ENCODE results near the gene FAM219B. TPM values are rescaled to one million over a fixed set of nuclear protein-coding genes. Genes with fewer than 3 reads are reported as not detected.

The FAM219B gene
- total and polyA plus RNA-seq, 8 donors, result 18.2 to 33.8 (median 21.2) TPM

DNA sequence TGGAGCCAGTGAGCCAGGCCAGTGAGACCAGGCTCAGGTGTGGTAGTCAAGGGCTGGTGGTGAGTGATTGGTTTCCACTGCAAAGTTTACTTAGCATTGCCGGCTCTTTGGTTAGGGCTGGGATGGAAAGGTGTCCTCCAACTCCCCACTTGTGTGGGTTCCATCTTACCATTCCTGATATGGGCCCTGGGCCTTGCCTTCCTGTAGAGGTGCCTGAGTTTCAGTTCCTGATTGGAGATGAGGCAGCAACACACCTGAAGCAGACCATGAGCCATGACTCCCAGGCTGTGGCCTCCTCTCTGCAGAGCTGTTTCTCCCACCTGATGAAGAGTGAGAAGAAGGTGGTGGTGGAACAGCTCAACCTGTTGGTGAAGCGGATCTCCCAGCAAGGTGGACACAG is 13.7 kb downstream of the FAM219B start:
- Histone ChIP-seq H3K36me3 (no peaks in the 10 kb centered on the region), H3K4me3 (no peak overlapping the region), H3K9me3 (no peaks in the 10 kb centered on the region), H3K27me3 (no peaks in the 10 kb centered on the region), H3K4me1 (peaks cover 0 to 23% (median 4%) of the 10 kb centered on the region in 3 donors), H3K27ac (no peak overlapping the region)
- intact Hi-C loops (cut with DNase I), result no loop called here
- WGBS, 2 donors, result 63 to 71% methylated on average over 2 of the region's 2 CpGs
- no peak for ATAC-seq
- DNase-seq, result no peak
- TF ChIP-seq, protein P1, sequence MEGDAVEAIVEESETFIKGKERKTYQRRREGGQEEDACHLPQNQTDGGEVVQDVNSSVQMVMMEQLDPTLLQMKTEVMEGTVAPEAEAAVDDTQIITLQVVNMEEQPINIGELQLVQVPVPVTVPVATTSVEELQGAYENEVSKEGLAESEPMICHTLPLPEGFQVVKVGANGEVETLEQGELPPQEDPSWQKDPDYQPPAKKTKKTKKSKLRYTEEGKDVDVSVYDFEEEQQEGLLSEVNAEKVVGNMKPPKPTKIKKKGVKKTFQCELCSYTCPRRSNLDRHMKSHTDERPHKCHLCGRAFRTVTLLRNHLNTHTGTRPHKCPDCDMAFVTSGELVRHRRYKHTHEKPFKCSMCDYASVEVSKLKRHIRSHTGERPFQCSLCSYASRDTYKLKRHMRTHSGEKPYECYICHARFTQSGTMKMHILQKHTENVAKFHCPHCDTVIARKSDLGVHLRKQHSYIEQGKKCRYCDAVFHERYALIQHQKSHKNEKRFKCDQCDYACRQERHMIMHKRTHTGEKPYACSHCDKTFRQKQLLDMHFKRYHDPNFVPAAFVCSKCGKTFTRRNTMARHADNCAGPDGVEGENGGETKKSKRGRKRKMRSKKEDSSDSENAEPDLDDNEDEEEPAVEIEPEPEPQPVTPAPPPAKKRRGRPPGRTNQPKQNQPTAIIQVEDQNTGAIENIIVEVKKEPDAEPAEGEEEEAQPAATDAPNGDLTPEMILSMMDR (IDR thresholded peaks at IDR 0.05), result no peak
- no peak for FAIRE-seq

DNA sequence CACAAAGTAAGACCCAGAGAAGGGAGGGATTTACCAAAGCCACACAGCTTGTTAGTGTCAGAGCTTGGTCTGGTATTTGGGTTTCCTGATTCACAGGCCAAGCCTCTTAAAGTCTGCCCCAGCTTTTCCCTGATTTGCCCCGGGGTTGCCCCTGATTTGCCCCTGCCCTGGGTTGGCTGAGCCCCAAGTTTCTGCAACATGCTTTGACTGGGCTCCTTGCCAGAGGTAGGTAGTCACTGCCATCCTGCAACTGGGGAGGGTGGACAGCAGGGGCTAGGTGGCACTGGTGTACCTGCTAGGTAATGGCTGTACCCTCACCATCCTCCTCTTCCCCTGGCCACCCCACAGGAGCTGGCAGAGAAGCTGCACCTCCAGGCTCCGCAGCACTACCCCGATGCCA is 14.3 kb downstream of the FAM219B start:
- H3K27me3 ChIP-seq, result no peaks in the 10 kb centered on the region
- H3K9me3 ChIP-seq, result no peaks in the 10 kb centered on the region
- TF ChIP-seq, protein P1 (IDR thresholded peaks at IDR 0.05), result no peak
- DNase-seq (peak in 5 of 6 donors; percentile 47 to 69 (median 64)), FAIRE-seq (no peak), ATAC-seq (peak in 2 of 4 donors; percentile 31 to 42)
- peak overlapping the region in 2 of 4 donors; percentile 47 to 75 for H3K27ac ChIP-seq
- WGBS, 2 donors, result 38 to 59% methylated on average over 3 of the region's 3 CpGs
- no peaks in the 10 kb centered on the region for H3K36me3 ChIP-seq
- no peak overlapping the region for H3K4me3 ChIP-seq
- intact Hi-C loops (cut with DNase I), result no loop called here
- H3K4me1 ChIP-seq, result peaks cover 0 to 23% (median 4%) of the 10 kb centered on the region in 3 donors

DNA sequence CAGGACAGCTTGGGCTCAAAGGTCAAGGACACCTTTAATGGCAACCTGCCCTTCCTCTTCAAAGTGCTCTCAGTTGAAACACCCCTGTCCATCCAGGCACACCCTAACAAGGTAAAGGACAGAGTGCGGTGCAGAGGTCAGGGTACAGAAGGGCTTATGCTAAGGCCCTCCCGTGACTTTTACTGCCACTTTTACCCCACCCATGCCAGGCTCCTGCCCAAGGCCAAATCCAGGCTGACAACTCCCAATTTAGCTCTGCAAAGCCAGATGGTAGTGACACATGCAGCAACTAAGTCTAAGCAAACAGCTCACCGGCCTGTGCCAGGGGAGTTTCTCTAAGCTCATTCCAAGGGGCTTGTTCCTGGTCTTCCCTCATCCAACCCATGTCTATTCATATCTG is 15.2 kb downstream of the FAM219B start:
- intact Hi-C loops (cut with DNase I), result no loop called here
- H3K4me3 ChIP-seq, result no peak overlapping the region
- H3K36me3 ChIP-seq, result no peaks in the 10 kb centered on the region
- FAIRE-seq (no peak), DNase-seq (peak in 3 of 6 donors; percentile 49 to 72 (median 69)), ATAC-seq (peak in 3 of 4 donors; percentile 4 to 68 (median 64))
- peak overlapping the region in 2 of 4 donors; percentile 75 to 81 for H3K27ac ChIP-seq
- H3K9me3 ChIP-seq, result no peaks in the 10 kb centered on the region
- H3K27me3 ChIP-seq, result no peaks in the 10 kb centered on the region
- H3K4me1 ChIP-seq, result peaks cover 0 to 23% (median 4%) of the 10 kb centered on the region in 3 donors
- TF ChIP-seq, protein P1 (IDR thresholded peaks at IDR 0.05), result no peak
- WGBS, 2 donors, result 43 to 48% methylated on average over 3 of the region's 3 CpGs

GRCh38 chr15:74890665-74890960 is 16.0 kb downstream of the FAM219B start:
- Histone ChIP-seq H3K27me3 (no peaks in the 10 kb centered on the region), H3K9me3 (no peaks in the 10 kb centered on the region), H3K27ac (peak overlapping the region in 2 of 4 donors; percentile 75 to 81), H3K4me1 (peaks cover 0 to 23% (median 4%) of the 10 kb centered on the region in 3 donors), H3K36me3 (no peaks in the 10 kb centered on the region), H3K4me3 (peak overlapping the region; percentile 70 to 95 (median 84))
- DNase-seq (no peak), FAIRE-seq (no peak), ATAC-seq (no peak)
- intact Hi-C loops (cut with DNase I), result no loop called here
- TF ChIP-seq, protein P1 (IDR thresholded peaks at IDR 0.05), result no peak
- WGBS, 2 donors, result 0 to 3% methylated on average over 1 of the region's 1 CpG

DNA sequence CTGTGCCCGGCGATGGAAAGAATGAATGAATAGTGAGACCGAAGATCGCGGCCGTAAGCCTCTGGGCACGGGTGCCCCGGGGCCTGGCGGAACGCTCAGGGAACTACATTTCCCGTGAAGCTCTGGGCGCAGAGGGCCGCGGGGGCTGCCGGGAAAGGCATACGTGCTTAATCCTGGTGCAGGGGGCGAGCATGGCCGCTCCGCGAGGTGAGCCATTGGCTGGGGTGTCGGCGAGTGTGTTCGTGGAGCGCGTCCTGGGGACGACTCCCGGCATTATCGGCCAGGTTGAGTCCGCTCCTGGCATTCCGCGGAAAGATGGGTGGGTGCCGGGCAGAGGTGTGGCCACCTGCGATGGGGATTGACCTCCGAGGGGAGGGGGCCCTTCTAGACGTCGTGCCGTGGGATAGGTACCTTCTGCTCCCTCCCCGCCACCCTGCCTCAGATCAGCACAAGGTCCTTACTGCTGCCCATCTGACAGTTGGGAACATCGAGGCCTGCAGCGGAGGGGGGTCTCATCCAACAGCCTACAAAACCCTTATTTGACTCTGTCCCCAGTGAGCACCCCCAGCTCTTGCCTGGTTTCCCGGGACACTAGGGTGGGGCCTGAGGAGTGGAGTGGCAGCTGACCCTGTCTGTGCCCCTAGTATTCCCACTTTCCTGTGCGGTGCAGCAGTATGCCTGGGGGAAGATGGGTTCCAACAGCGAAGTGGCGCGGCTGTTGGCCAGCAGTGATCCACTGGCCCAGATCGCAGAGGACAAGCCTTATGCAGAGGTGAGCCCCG is 16.6 kb downstream of the FAM219B start, which contains the start of gene MPI:
TSS of gene MPI (plus strand) at position 160 of the 782 bp plus-strand sequence. CDS start at position 192, 32 bp downstream.
- Histone ChIP-seq H3K27ac (peak within 1 kb of the TSS in 3 of 4 donors; percentile 39 to 81 (median 75)), H3K4me3 (peak within 1 kb of the TSS; percentile 70 to 95 (median 84)), H3K36me3 (no peaks in the 10 kb centered on the region), H3K4me1 (peaks cover 0 to 23% (median 4%) of the 10 kb centered on the region in 3 donors), H3K9me3 (no peaks in the 10 kb centered on the region), H3K27me3 (no peaks in the 10 kb centered on the region)
- WGBS, 2 donors, result 1% methylated on average over 47 of the region's 47 CpGs
- TF ChIP-seq, protein P1 (IDR thresholded peaks at IDR 0.05), result no peak
- FAIRE-seq (no peak), DNase-seq (peak; percentile 77 to 93 (median 84)), ATAC-seq (peak; percentile 93 to 99 (median 96))
- intact Hi-C loops (cut with DNase I), result no loop called here
